ELR (cell line): Measurements from ENCODE around the gene LIPK.

Source experiments
- DNase-seq: peaks from one replicate; pipeline ENCODE4 v3.0.0-alpha.2; 2015; ENCODE audit warnings: low read depth

Gene LIPK

GRCh38 chr10:88786032-88786770 lies 80.2 kb downstream of the LIPK start:
- DNase-seq, result no peak

- DNase-seq, result no peak
Observed at GRCh38 chr10:88787463-88787862, 81.4 kb downstream of the LIPK start.

GRCh38 chr10:88788924-88789323 lies 82.9 kb downstream of the LIPK start:
- no peak for DNase-seq

GRCh38 chr10:88791924-88792323 lies 85.9 kb downstream of the LIPK start:
- DNase-seq, result peak; percentile 56

- DNase-seq, result peak; percentile 60
Observed at GRCh38 chr10:88792661-88793060, 86.6 kb downstream of the LIPK start.

- peak; percentile 61 for DNase-seq
Observed at GRCh38 chr10:88793712-88794299, 87.8 kb downstream of the LIPK start.

GRCh38 chr10:88794731-88795130 lies 88.7 kb downstream of the LIPK start:
- DNase-seq, result no peak

- no peak for DNase-seq
Observed at GRCh38 chr10:88800152-88801125, 94.4 kb downstream of the LIPK start.
